NB4 (cell line): ENCODE results near the gene ATP2B1.

Source experiments
- DNase-seq: peaks from one replicate; pipeline ENCODE4 v3.0.0; 2010; ENCODE audit warnings: low read depth
- H3K4me3 ChIP-seq: one replicate; pipeline ENCODE4 v1.5.1; 2011; ENCODE audit warnings: mild to moderate bottlenecking, low read depth, low read length, moderate library complexity
- MAX ChIP-seq: IDR thresholded peaks from 2 replicates; pipeline ENCODE4 v1.6.1; 2011; ENCODE audit warnings: low read depth, low read length
- MYC ChIP-seq: IDR thresholded peaks from 2 replicates; pipeline ENCODE4 v1.6.1; 2011; ENCODE audit warnings: low read depth, low read length
- POLR2A ChIP-seq: IDR thresholded peaks from 2 replicates; pipeline ENCODE4 v1.6.1; 2011; ENCODE audit warnings: mild to moderate bottlenecking; ENCODE audit not compliant: insufficient read length; ENCODE audit errors: extremely low read depth
- TF ChIP-seq, protein P1 (sequence below): IDR thresholded peaks from one replicate; pipeline ENCODE4 v1.5.1; 2012; ENCODE audit warnings: low read depth, low read length

ATP2B1 gene

DNA sequence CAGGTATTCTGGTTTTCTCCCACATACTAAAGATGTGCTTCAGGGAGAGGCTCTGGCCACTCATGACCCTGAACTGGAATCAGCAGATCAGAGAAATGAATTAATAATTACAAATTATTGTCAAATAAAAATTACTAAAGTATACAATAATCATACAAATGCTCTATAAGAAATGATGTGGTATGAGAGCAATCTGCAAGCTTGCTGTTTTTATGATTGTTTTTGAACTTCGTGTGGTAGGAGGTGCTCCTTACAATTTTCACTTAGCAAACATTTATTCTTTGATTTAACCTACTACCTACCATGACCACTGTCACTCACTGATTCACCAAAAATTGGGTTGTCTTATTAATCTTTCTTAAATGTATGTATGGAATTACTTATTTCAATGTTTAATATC lies 16.2 kb downstream of the ATP2B1 start:
- DNase-seq = no peak
- H3K4me3 ChIP-seq = no peak overlapping the region
- TF ChIP-seq MAX = no peak
- TF ChIP-seq POLR2A = no peak
- TF ChIP-seq, protein P1, sequence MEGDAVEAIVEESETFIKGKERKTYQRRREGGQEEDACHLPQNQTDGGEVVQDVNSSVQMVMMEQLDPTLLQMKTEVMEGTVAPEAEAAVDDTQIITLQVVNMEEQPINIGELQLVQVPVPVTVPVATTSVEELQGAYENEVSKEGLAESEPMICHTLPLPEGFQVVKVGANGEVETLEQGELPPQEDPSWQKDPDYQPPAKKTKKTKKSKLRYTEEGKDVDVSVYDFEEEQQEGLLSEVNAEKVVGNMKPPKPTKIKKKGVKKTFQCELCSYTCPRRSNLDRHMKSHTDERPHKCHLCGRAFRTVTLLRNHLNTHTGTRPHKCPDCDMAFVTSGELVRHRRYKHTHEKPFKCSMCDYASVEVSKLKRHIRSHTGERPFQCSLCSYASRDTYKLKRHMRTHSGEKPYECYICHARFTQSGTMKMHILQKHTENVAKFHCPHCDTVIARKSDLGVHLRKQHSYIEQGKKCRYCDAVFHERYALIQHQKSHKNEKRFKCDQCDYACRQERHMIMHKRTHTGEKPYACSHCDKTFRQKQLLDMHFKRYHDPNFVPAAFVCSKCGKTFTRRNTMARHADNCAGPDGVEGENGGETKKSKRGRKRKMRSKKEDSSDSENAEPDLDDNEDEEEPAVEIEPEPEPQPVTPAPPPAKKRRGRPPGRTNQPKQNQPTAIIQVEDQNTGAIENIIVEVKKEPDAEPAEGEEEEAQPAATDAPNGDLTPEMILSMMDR = no peak
- no peak for TF ChIP-seq MYC

GRCh38 chr12:89691659-89692058 lies 17.0 kb downstream of the ATP2B1 start:
- no peak overlapping the region for H3K4me3 ChIP-seq
- no peak for DNase-seq
- TF ChIP-seq MAX = no peak

DNA sequence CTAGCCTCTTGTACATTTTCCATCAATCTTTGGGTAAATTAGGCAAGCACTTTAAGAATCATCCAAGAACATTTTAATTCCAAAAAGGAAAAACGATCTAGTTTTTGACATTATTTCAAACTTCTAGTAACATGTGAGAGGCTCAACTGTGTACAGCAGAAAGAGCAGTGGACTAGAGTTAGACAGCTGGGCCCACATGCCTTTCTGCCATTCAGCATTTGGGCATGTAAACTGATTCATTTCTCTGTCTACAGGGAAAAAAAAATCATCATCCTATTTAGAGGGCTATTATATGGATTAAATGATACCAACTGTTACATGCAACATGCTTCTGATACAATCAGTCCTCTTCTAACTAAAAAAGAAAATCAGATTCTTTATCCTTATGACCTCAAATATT lies 17.7 kb downstream of the ATP2B1 start:
- no peak for DNase-seq
- H3K4me3 ChIP-seq = no peak overlapping the region
- TF ChIP-seq, protein P1 = no peak
- TF ChIP-seq POLR2A (no peak), MYC (no peak), MAX (no peak)

- TF ChIP-seq MAX (no peak), MYC (no peak), POLR2A (no peak)
- TF ChIP-seq, protein P1 = no peak
- no peak for DNase-seq
- no peak overlapping the region for H3K4me3 ChIP-seq
Measured at GRCh38 chr12:89689306-89689705, 19.3 kb downstream of the ATP2B1 start.

GRCh38 chr12:89686311-89686710 lies 22.3 kb downstream of the ATP2B1 start:
- no peak for DNase-seq
- H3K4me3 ChIP-seq = no peak overlapping the region
- TF ChIP-seq POLR2A (no peak), MAX (no peak), MYC (no peak)
- TF ChIP-seq, protein P1 = no peak

- H3K4me3 ChIP-seq = no peak overlapping the region
- TF ChIP-seq POLR2A = no peak
- TF ChIP-seq MYC = no peak
- TF ChIP-seq, protein P1 = no peak
- no peak for DNase-seq
Measured at GRCh38 chr12:89685363-89685972, 23.2 kb downstream of the ATP2B1 start.
